HG03025 (cell line): ENCODE measurements around the gene ZNF480.
"Not testable (repeated sequence)": the region's sequence is repeated elsewhere in the genome, so short reads cannot be mapped to it uniquely, and the experiment has no call there.

Experiments
- ATAC-seq: cut with Tn5 transposase; IDR thresholded peaks from one replicate; pipeline ENCODE4 v1.9.1; 2021; ENCODE audit warnings: mild to moderate bottlenecking, moderate library complexity; ENCODE audit not compliant: unreplicated experiment, low FRiP score

ZNF480 gene

GRCh38 chr19:52296773-52297600 is at the start of gene ZNF480:
ZNF480 (plus strand) TSS chr19:52297169; CDS start chr19:52300413, 3,244 bp downstream.
- no peak for ATAC-seq

- ATAC-seq = no peak
These were observed 48.7 kb upstream of the ZNF480 start for GRCh38 chr19:52248241-52248640.

GRCh38 chr19:52258426-52258825 is 38.5 kb upstream of the ZNF480 start:
- no peak for ATAC-seq

GRCh38 chr19:52265556-52265955 is 31.4 kb upstream of the ZNF480 start:
- ATAC-seq = not testable (repeated sequence)

- ATAC-seq = peak; percentile 95
These were observed 27.4 kb upstream of the ZNF480 start, which contains the start of gene ZNF766 for GRCh38 chr19:52269338-52270261. ZNF766 (plus strand) TSS chr19:52269587; CDS start chr19:52269614, 27 bp downstream.

GRCh38 chr19:52270266-52270885 is 26.6 kb upstream of the ZNF480 start:
- no peak for ATAC-seq

GRCh38 chr19:52273301-52273700 is 23.7 kb upstream of the ZNF480 start:
- no peak for ATAC-seq

GRCh38 chr19:52274191-52274590 is 22.8 kb upstream of the ZNF480 start:
- ATAC-seq = no peak

GRCh38 chr19:52275988-52276387 is 21.0 kb upstream of the ZNF480 start:
- ATAC-seq = no peak

- no peak for ATAC-seq
These were observed 19.5 kb upstream of the ZNF480 start for GRCh38 chr19:52277471-52277870.

GRCh38 chr19:52286256-52286655 is 10.7 kb upstream of the ZNF480 start:
- no peak for ATAC-seq

GRCh38 chr19:52291781-52292180 is 5.2 kb upstream of the ZNF480 start:
- no peak for ATAC-seq

- ATAC-seq = not testable (repeated sequence)
These were observed 4.0 kb upstream of the ZNF480 start for GRCh38 chr19:52292946-52293345.

GRCh38 chr19:52296400-52296772 is 583 bp upstream of the ZNF480 start:
- ATAC-seq = no peak

- ATAC-seq = no peak
These were observed 814 bp downstream of the ZNF480 start for GRCh38 chr19:52297601-52298364.

- no peak for ATAC-seq
These were observed 10.3 kb downstream of the ZNF480 start for GRCh38 chr19:52307275-52307674.

GRCh38 chr19:52322429-52322828 is 25.5 kb downstream of the ZNF480 start:
- ATAC-seq = no peak

GRCh38 chr19:52331757-52332156 is 34.8 kb downstream of the ZNF480 start:
- ATAC-seq = no peak

GRCh38 chr19:52335768-52336116 is 38.8 kb downstream of the ZNF480 start:
- ATAC-seq = peak; percentile 14

GRCh38 chr19:52336117-52336790 is 39.3 kb downstream of the ZNF480 start, which contains the start of gene ZNF610:
ZNF610 (plus strand) TSS chr19:52336243; CDS start chr19:52349173, 12,930 bp downstream.
- peak; percentile 59 for ATAC-seq
